Keratinocyte (primary cell): ENCODE data around the gene PNMT. TPM values are rescaled to one million over a fixed set of nuclear protein-coding genes. Genes with fewer than 3 reads are reported as not detected.

Experiments used
- DNase-seq: peaks from one replicate; pipeline ENCODE4 v3.0.0-alpha.2; 2011; ENCODE audit warnings: low read depth, missing footprints, low spot score
- FAIRE-seq: peaks from 2 replicates; lab custom pipeline; 2011; peaks lifted over from hg19 to GRCh38; lab: Jason Lieb, UNC
- H2AFZ ChIP-seq: 2 replicates; pipeline ENCODE4 v1.6.0; 2012; ENCODE audit warnings: low read length, control low read depth, inconsistent platforms; ENCODE audit not compliant: control insufficient read depth
- H3K27ac ChIP-seq: 2 replicates; pipeline ENCODE4 v1.5.1; 2011; ENCODE audit warnings: low read length; ENCODE audit not compliant: control insufficient read depth, insufficient read depth
- H3K27me3 ChIP-seq: 3 replicates; pipeline ENCODE4 v1.6.0; 2011; ENCODE audit warnings: low read length; ENCODE audit not compliant: control insufficient read depth, insufficient read depth; ENCODE audit errors: extremely low read depth
- H3K36me3 ChIP-seq, 2 experiments: 2 replicates in 1 of 2; 3 replicates in 1 of 2; pipeline ENCODE4 v1.5.1; 2011; ENCODE audit warnings: low read length in 2 of 2, mild to moderate bottlenecking in 1 of 2; ENCODE audit not compliant: control insufficient read depth in 2 of 2, insufficient read depth in 2 of 2; ENCODE audit errors: extremely low read depth in 1 of 2
- H3K4me1 ChIP-seq: 3 replicates; pipeline ENCODE4 v1.5.1; 2011; ENCODE audit warnings: low read length; ENCODE audit not compliant: control insufficient read depth, insufficient read depth; ENCODE audit errors: extremely low read depth
- H3K4me2 ChIP-seq: 3 replicates; pipeline ENCODE4 v1.6.0; 2011; ENCODE audit warnings: low read depth, low read length; ENCODE audit not compliant: control insufficient read depth, insufficient read depth; ENCODE audit errors: extremely low read depth
- H3K4me3 ChIP-seq, 3 experiments: fragments of 200-600 bp in 1 of 3; sonication (generic) in 1 of 3; 2 replicates in 2 of 3; 3 replicates in 1 of 3; pipeline ENCODE4 v1.5.1; 2011 to 2016; ENCODE audit warnings: low read length in 3 of 3, mild to moderate bottlenecking in 3 of 3, control low read depth in 2 of 3, inconsistent platforms in 1 of 3, low read depth in 1 of 3, mixed read lengths in 1 of 3, mixed run types in 1 of 3, moderate library complexity in 1 of 3; ENCODE audit not compliant: control insufficient read depth in 2 of 3, insufficient read depth in 2 of 3; ENCODE audit errors: extremely low read depth in 1 of 3
- H3K79me2 ChIP-seq: 2 replicates; pipeline ENCODE4 v1.6.0; 2012; ENCODE audit warnings: low read length; ENCODE audit not compliant: control insufficient read depth, insufficient read depth
- H3K9ac ChIP-seq: 3 replicates; pipeline ENCODE4 v1.6.0; 2011; ENCODE audit warnings: low read length; ENCODE audit not compliant: control insufficient read depth, insufficient read depth; ENCODE audit errors: extremely low read depth
- H3K9me1 ChIP-seq: 3 replicates; pipeline ENCODE4 v1.6.0; 2011; ENCODE audit warnings: low read length; ENCODE audit not compliant: control insufficient read depth, insufficient read depth; ENCODE audit errors: extremely low read depth
- H3K9me3 ChIP-seq: 2 replicates; pipeline ENCODE4 v1.5.1; 2012; ENCODE audit warnings: low read depth, low read length; ENCODE audit not compliant: control insufficient read depth
- H4K20me1 ChIP-seq: 3 replicates; pipeline ENCODE4 v1.6.0; 2011; ENCODE audit warnings: low read length; ENCODE audit not compliant: control insufficient read depth, insufficient read depth; ENCODE audit errors: extremely low read depth
- CTCF ChIP-seq, 3 experiments: IDR thresholded peaks in 1 of 3; conservative IDR thresholded peaks in 1 of 3; optimal IDR thresholded peaks in 1 of 3; 2 replicates in 2 of 3; 3 replicates in 1 of 3; pipeline versions ENCODE3 to v1.5.1; 2011; ENCODE audit warnings: low read length in 3 of 3, mild to moderate bottlenecking in 3 of 3, moderate library complexity in 2 of 3, control low read depth in 1 of 3, inconsistent platforms in 1 of 3; ENCODE audit not compliant: insufficient read depth in 2 of 3; ENCODE audit errors: extremely low read depth in 1 of 3
- EZH2 ChIP-seq: IDR thresholded peaks from one replicate; pipeline ENCODE4 v1.6.1; 2012; ENCODE audit warnings: inconsistent platforms, mild to moderate bottlenecking, low read length, moderate library complexity
- dilution Hi-C: fragments of 300-500 bp; cut with MboI; formaldehyde crosslinking; loops from one replicate; pipeline ENCODE4 v1.7.0; 2020; ENCODE audit warnings: low sequenced_read_pairs; ENCODE audit not compliant: extremely low pct_ligation_motif_present
- polyA plus RNA-seq, 5 experiments: library from polyadenylated mRNA; depleted of rRNA in 3 of 5; stranded (reverse) in 3 of 5; stranded (forward) in 1 of 5; unstranded in 1 of 5; fragments of >200 nt; gene quantifications; 1 replicate in 1 of 5; 2 replicates in 3 of 5; 3 replicates in 1 of 5; pipeline versions ENCODE4 v1.2.1 to v1.2.3, GENCODE V29; 2011 to 2012; ENCODE audit warnings: missing spikeins in 2 of 5, low read depth in 1 of 5, low replicate concordance in 1 of 5

Gene PNMT
- polyA plus RNA-seq, 1 donor (not counting 4 experiments of a cell fraction or from before 2014, with no cell fraction given) = not detected

GRCh38 chr17:39688475-39688835 lies 20.2 kb downstream of the PNMT start:
- FAIRE-seq = no peak
- Histone ChIP-seq H3K27me3 (no peaks in the 10 kb centered on the region), H3K4me2 (peak overlapping the region; percentile 97), H3K4me1 (peaks cover 14% of the 10 kb centered on the region), H3K79me2 (no peaks in the 10 kb centered on the region), H3K9me1 (no peaks in the 10 kb centered on the region), H3K27ac (peak overlapping the region; percentile 57), H3K9me3 (no peaks in the 10 kb centered on the region), H3K4me3 (peak overlapping the region; percentile 47 to 84 (median 73)), H3K9ac (peak overlapping the region; percentile 76), H2AFZ (peak overlapping the region; percentile 69), H3K36me3 (no peaks in the 10 kb centered on the region), H4K20me1 (no peaks in the 10 kb centered on the region)
- no peak for DNase-seq
- TF ChIP-seq EZH2 (no peak), CTCF (optimal IDR thresholded peaks at IDR 0.05 in 1 of 3, IDR thresholded peaks at IDR 0.05 in 1 of 3, conservative IDR thresholded peaks at IDR 0.05 in 1 of 3; ENCODE audit: extremely low read depth in 1 of 3, insufficient read depth in 2 of 3, low read length in 3 of 3) (no peak)
- dilution Hi-C loops = no loop called here

GRCh38 chr17:39688945-39689344 lies 20.7 kb downstream of the PNMT start:
- Histone ChIP-seq H3K36me3 (no peaks in the 10 kb centered on the region), H4K20me1 (no peaks in the 10 kb centered on the region), H3K27ac (no peak overlapping the region), H2AFZ (peak overlapping the region; percentile 69), H3K79me2 (no peaks in the 10 kb centered on the region), H3K4me2 (peak overlapping the region; percentile 97), H3K9ac (peak overlapping the region; percentile 76), H3K9me3 (no peaks in the 10 kb centered on the region), H3K27me3 (no peaks in the 10 kb centered on the region), H3K9me1 (no peaks in the 10 kb centered on the region), H3K4me3 (peak overlapping the region in 2 of 3 experiments; percentile 73 to 84), H3K4me1 (peaks cover 14% of the 10 kb centered on the region)
- DNase-seq (no peak), FAIRE-seq (no peak)
- dilution Hi-C loops = no loop called here
- TF ChIP-seq CTCF (optimal IDR thresholded peaks at IDR 0.05 in 1 of 3, IDR thresholded peaks at IDR 0.05 in 1 of 3, conservative IDR thresholded peaks at IDR 0.05 in 1 of 3; ENCODE audit: extremely low read depth in 1 of 3, insufficient read depth in 2 of 3, low read length in 3 of 3) = peak in 1 of 3 experiments; percentile 16
- TF ChIP-seq EZH2 = no peak
